HL-60 (cell line): ENCODE data around the gene RTN4RL2.

Source experiments
- DNase-seq, 2 experiments: peaks; one replicate each; pipeline ENCODE4 v3.0.0-alpha.2; 2010 to 2020; ENCODE audit warnings: low read depth in 1 of 2, low spot score in 1 of 2
- H3K27ac ChIP-seq: fragments of 250-450 bp; sonication (Bioruptor Pico); replicated peaks from 2 replicates; pipeline ENCODE4 v1.5.1; 2020; ENCODE audit warnings: mild to moderate bottlenecking, moderate library complexity
- H3K27me3 ChIP-seq: fragments of 250-450 bp; sonication (Bioruptor Pico); 2 replicates; pipeline ENCODE4 v1.5.1; 2021; ENCODE audit warnings: mild to moderate bottlenecking, moderate library complexity; ENCODE audit not compliant: insufficient read depth, poor library complexity, severe bottlenecking
- H3K4me3 ChIP-seq: replicated peaks from 2 replicates; pipeline ENCODE4 v1.5.1; 2011; ENCODE audit warnings: mild to moderate bottlenecking, control low read depth, low read length; ENCODE audit not compliant: insufficient read depth
- GABPA ChIP-seq: IDR thresholded peaks from 2 replicates; pipeline ENCODE4 v1.6.1; 2012; ENCODE audit warnings: low read depth
- POLR2AphosphoS5 ChIP-seq: IDR thresholded peaks from 2 replicates; pipeline ENCODE4 v1.6.1; 2012; ENCODE audit warnings: low read depth
- REST ChIP-seq: IDR thresholded peaks from 2 replicates; pipeline ENCODE4 v1.6.1; 2012; ENCODE audit warnings: low read depth; ENCODE audit not compliant: insufficient replicate concordance
- SPI1 ChIP-seq: IDR thresholded peaks from 2 replicates; pipeline ENCODE4 v1.6.1; 2012; ENCODE audit warnings: low read depth, mild to moderate bottlenecking, borderline replicate concordance
- TF ChIP-seq, protein P1 (sequence below): IDR thresholded peaks from one replicate; pipeline ENCODE4 v1.5.1; 2011; ENCODE audit warnings: low read length, control low read depth, inconsistent platforms; ENCODE audit not compliant: insufficient read depth

The RTN4RL2 gene

DNA sequence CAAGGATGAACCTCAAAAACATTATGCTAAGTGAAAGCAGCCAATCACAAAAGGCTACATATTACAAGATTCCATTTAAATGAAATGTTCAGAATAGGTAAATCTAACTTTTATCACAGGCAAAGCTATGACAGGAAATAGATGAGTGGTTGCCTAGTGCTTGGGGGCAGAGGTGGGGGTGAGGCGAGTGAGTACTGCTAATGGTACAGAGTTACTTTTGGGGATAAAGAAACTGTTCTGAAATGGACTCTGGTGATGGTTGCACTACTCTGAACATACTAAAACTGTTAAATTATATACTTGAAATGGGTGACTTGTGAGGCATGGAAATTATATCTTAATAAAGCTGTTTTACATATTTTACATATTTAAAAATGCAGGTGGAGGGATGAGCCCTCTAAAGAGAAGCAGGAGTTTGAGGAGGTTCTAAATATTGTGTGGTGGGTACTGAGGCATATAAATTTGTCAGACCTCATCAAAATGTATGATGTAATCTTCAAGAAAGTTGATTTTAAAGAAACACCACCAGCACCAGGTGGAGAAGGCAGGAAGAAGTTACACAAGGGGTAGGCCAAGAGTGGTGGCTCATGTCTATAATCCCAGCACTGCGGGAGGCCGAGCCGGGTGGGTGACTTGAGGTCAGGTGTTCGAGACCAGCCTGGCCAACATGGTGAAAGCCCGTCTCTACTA lies 51.6 kb downstream of the RTN4RL2 start:
- Histone ChIP-seq H3K27ac (no peak overlapping the region), H3K27me3 (no peaks in the 10 kb centered on the region), H3K4me3 (no peak overlapping the region)
- DNase-seq, result no peak
- TF ChIP-seq REST, result no peak
- TF ChIP-seq, protein P1, sequence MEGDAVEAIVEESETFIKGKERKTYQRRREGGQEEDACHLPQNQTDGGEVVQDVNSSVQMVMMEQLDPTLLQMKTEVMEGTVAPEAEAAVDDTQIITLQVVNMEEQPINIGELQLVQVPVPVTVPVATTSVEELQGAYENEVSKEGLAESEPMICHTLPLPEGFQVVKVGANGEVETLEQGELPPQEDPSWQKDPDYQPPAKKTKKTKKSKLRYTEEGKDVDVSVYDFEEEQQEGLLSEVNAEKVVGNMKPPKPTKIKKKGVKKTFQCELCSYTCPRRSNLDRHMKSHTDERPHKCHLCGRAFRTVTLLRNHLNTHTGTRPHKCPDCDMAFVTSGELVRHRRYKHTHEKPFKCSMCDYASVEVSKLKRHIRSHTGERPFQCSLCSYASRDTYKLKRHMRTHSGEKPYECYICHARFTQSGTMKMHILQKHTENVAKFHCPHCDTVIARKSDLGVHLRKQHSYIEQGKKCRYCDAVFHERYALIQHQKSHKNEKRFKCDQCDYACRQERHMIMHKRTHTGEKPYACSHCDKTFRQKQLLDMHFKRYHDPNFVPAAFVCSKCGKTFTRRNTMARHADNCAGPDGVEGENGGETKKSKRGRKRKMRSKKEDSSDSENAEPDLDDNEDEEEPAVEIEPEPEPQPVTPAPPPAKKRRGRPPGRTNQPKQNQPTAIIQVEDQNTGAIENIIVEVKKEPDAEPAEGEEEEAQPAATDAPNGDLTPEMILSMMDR, result no peak
- TF ChIP-seq POLR2AphosphoS5, result no peak
- TF ChIP-seq SPI1, result no peak
- no peak for TF ChIP-seq GABPA

DNA sequence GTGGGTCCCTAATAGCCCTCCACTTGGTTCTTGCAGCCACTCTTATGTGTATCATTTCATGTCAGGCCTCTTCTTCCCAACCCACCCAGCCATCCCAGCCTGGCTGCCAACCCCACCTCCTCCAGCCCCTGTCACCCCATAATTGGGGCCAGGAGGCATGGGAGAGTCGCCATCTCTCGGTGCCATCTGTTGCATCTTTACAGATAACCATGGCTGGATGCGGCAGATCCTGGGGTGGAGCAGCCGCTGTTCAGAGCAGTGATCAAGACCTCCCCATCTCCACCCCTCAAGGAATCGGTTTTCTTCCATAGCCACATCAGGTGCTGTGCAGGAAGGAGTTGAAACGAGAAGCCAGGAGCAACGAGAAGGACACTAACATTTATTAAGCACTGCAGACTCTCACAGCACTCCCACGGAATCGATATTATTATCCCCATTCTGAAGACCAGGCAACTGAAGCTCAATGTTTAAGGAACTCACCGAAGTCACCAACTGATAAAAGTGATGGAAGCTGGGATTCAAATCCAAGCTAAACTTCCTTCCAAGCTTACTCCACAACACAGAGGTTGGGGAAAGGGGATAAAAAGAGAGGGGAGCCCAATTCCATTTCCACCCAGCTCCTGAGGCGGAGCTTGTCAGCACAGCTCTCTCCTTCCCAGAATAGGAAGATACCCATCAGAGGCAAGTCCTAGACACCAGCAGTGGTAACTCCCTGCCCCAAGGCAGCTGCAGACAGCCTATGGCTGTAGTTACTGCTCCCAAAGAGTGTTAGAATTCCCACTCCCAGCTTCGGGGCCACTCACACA lies 52.5 kb downstream of the RTN4RL2 start:
- no peaks in the 10 kb centered on the region for H3K27me3 ChIP-seq
- TF ChIP-seq REST, result no peak
- H3K4me3 ChIP-seq, result peak overlapping the region; percentile 90
- H3K27ac ChIP-seq, result peak overlapping the region; percentile 91
- no peak for DNase-seq

GRCh38 chr11:57513452-57513795 lies 53.1 kb downstream of the RTN4RL2 start:
- DNase-seq, result no peak
- peak overlapping the region; percentile 90 for H3K4me3 ChIP-seq
- peak overlapping the region; percentile 91 for H3K27ac ChIP-seq

More at GRCh38 chr11:57513452-57513795, 53.1 kb downstream of the RTN4RL2 start:
- TF ChIP-seq POLR2AphosphoS5, result no peak
- TF ChIP-seq, protein P1, result no peak
- TF ChIP-seq GABPA, result no peak
- TF ChIP-seq SPI1, result no peak
- no peak for TF ChIP-seq REST
- H3K27me3 ChIP-seq, result no peaks in the 10 kb centered on the region
